HG02938 (cell line): ENCODE measurements around the gene HMOX2.

Experiments
- ATAC-seq: cut with Tn5 transposase; IDR thresholded peaks from one replicate; pipeline ENCODE4 v1.9.1; 2021; ENCODE audit warnings: mild to moderate bottlenecking, moderate library complexity; ENCODE audit not compliant: unreplicated experiment

Gene HMOX2

DNA sequence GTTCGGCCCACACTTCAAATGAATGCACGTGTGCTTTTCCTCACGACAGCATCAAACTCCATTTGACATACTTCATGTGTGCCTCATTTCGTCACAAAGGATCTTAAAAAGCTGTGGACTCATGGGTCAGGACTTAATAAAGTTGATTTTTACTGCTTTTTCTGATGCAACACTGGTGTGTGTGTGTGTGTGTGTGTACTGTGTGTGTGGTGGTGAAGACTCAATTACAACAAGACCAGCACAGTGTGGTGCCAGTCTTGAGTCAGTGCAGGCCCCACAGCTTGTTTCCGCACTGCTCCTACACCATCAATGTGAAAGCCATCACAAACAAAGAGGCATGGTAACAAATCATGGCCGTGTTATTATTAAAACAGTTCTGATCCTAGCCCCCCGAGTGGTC lies 44.7 kb downstream of the HMOX2 start:
- no peak for ATAC-seq

- ATAC-seq = no peak
Measured at GRCh38 chr16:4522051-4522581, 45.9 kb downstream of the HMOX2 start.

- no peak for ATAC-seq
Measured at GRCh38 chr16:4523686-4524085, 47.5 kb downstream of the HMOX2 start.

DNA sequence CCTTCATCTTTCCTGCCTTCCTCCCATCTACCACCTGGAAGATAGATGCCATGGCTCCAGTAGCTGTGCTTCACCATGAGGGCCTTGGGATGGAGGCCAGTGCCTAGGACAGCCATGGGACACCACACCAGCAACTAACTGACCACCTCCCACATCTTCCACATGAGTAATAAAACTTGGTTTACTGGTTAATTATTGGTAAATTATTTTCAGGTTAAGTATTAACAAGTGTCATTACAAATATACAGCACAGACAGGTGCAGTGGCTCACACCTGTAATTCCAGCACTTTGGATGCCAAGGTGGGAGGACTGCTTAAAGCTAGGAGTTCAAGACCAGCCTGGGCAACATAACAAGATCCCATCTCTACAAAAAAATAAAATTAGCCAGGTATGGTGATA lies 48.4 kb downstream of the HMOX2 start:
- no peak for ATAC-seq

- ATAC-seq = no peak
Measured at GRCh38 chr16:4525069-4525468, 48.9 kb downstream of the HMOX2 start.

DNA sequence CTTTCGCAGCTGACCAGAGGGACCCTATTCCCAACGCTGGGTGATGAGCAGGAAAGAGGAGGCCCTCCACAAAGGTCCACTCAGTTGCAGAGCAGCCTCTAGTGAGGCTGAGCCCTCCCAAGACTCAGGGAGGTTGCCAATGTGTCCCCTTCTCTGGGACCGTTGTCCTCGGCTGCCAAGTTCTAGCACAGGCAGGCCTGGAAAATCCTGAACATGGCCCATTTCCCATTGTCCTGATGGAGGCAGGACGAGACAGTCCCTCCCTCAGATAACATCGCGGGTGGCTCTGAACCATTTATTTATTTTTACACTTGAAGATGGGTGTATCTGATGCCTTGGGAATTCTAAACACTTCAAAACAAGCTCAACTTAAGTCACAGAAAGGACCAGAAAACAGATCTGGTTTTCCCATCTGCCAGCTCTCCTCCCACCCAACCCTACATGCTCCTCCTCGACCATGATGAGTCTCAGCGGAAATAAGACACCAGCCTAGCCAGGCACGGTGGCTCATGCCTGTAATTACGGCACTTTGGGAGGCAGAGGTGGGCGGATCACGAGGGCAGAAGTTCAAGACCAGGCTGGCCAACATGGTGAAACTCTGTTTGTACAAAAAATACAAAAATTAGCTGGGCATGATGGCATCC lies 49.6 kb downstream of the HMOX2 start:
- no peak for ATAC-seq

DNA sequence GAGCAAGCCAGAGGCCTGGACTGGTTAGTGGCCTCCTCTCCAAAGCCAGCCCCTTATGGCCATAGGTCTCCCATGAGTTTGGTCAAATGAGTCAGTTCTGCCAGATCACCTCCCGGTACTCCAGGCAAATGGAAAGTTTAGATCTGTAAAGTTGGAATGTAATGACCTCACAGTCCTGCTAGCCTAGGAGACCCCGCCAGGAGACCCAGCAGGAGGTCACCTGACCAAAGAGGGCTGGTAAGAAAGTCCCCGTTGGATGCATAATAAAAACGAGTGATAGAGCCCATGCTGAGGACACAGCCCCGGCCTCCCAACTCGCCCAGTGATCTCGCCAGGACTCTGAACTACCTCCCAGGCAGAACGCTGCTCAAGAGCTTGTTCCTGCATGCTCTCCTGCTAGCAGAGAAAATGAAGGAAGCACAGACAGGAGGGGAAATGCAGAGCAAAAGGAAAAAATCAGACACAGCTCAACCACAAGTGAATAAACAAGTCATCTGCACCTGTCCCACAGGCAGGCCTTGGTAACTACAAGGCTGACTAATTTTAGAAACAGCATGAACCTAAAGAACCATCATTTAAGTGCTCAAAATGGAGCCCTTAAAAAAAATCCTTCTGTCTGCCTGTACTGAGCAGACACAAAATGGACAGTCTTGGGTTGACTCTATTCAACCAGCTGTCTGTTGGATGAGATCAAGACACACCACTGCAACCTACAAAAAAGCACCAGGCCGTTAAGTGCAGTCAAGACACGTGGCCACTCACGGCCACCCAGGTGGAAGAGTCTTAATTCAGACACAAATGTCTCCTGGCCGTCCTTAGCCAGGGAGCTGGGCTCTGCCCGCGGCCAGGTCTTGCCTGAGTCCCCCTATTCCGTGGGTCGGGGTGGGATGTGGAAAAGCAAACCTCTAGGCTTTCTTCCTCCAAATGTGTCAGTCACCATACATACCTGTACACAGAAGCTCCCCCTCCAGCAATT lies 53.2 kb downstream of the HMOX2 start:
- ATAC-seq = no peak

GRCh38 chr16:4531811-4532210 lies 55.6 kb downstream of the HMOX2 start:
- ATAC-seq = no peak

DNA sequence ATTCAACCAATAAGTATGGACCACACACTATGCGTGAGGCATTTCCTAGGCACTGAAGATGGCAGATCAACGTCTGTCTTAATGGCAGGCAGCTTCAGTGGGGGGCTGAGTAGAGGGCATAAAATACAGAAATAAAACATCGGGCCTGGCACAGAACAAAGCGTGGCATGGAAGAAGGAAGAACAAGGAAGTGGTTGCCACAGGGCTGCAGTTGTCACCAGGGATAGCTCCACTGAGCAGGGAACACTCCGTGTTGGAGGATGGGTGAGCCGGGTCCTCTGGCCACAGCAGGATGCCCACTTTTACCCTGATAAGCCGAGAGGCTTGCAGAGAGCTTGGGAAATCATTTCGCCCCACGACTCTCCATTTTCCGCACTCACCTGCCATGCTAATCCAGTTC lies 56.0 kb downstream of the HMOX2 start:
- ATAC-seq = no peak

GRCh38 chr16:4533490-4533889 lies 57.3 kb downstream of the HMOX2 start:
- no peak for ATAC-seq

DNA sequence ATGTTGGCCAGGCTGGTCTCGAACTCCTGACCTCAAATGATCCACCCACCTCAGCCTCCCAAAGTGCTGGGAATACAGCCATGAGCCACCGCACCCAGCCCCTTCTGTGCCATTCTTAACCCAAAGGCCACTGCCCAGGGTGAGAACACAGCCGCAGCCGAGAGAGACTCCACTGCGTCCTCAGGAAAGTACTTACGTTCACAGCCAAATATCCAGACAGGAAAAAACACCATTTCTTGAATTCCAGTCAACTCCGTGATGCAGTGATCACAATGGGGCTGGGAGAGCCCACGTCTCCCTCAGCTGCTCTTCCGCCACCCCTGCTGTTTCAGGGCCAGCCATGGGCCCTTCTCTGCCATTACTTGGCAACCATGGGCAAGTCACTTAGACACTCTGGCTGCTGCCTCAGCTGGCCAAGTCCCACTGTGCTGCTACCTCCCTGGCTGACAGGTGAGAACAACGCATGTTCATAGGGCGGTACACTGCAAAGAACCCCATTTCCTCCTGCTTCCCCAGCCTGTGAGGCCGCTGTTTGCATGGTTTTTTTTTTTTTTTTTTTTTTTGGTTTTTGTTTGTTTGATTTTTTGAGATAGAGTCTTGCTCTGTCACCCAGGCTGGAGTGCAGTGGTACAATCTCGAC lies 58.1 kb downstream of the HMOX2 start:
- no peak for ATAC-seq

- ATAC-seq = no peak
Measured at GRCh38 chr16:4535627-4536108, 59.5 kb downstream of the HMOX2 start.

GRCh38 chr16:4536391-4537106 lies 60.4 kb downstream of the HMOX2 start:
- ATAC-seq = no peak

DNA sequence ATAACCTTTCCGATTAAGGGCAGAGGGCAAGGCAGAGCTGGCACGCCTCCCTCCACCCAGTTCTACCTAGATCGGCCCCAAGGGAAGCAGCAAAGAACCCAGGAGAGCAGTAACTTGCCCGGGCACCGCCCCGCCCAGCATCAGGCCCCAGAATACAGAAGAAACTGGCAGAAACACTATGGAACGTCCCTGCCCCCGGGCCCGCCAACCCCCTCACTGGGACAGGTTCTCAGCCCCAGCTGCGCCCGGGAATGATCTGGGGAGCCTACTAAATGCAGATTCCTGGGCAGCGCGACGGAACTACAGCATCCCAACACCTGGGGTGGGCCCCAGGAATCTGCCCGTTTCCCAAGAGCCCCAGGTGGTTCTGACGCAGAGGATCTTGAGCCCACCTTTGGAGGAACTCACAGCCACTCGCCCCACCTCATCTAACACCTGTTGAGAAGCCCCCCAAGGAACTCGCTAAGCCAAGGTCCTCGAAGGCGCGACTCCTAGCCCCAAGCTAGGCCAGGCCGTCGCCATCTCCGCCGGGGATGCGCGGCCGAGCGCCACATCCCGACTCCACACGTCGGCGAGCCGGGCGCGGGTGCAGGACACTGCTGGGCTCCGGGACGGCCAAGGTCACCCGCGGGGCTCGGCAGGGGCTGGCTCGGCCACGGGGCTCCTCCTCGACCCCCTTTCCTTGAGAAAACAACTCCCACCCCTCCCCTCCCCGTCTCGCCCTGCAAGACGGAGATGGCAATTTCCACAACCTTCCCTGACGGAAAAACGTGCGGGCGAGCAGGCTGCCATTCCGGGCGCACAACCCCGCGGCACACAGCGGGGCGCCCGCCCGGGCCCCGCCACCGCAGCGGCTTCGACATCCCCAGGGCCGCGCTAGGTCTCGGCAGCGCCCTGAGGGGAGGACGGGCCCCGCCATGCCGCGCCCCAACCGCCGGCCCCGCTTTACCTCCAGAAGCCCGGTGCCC lies 61.5 kb downstream of the HMOX2 start:
- ATAC-seq = peak; percentile 10

GRCh38 chr16:4538350-4539235 lies 62.4 kb downstream of the HMOX2 start, which contains the start of gene CDIP1:
TSS of gene CDIP1 (minus strand) at chr16:4538773. CDS start at chr16:4514130, 24,643 bp downstream.
- ATAC-seq = peak; percentile 81

DNA sequence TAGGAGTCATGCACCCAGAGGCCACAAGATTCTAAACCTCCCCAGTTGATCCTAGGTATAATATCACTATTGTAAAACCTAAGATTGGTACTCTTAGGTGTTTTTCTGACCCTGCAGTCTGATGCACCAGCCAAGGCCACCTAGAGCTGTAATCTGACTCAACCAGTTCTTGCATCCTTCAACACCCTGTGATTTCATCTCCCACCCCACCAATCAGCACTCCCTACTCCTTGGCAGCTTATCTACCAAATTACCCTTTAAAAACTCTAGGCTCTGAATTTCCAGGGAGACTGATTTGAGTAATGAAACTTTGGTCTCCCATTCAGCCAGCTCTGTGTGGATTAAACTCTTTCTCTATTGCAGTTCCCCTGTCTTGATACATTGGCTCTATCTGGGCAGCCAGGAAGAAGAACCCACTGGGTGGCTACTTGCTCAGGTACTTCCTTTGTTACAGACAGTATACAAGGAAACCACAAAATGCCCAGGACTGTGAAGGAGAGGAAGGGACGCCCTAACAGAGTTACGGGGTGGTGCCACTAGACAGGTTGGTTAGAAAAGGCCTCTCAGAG lies 63.6 kb downstream of the HMOX2 start:
- no peak for ATAC-seq

- ATAC-seq = no peak
Measured at GRCh38 chr16:4544473-4544872, 68.3 kb downstream of the HMOX2 start.

DNA sequence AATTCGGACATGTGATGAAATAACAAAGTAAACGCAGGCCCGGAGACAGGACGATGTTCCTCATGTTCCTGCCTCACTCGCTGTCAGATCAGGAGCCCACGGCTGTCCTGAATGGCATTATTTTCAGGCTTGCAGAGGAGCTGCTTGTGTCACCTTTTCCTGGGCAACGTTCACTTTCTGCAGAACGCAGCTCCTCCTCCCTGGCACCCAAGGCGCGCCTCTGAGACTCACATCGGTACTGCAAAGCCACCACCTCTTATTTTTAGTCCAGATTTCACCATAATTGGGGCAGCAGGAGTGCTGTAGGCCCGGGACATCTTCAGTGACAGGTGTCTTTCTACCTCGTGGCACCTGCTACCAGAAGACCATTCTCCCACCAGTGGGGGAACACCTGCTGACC lies 71.9 kb downstream of the HMOX2 start:
- ATAC-seq = no peak
